Measurements from ENCODE around the gene AKR1C2.
"Not testable (repeated sequence)": the region's sequence is repeated elsewhere in the genome, so short reads cannot be mapped to it uniquely, and the experiment has no call there.

GRCh38 chr10:5011392-5011791, 7.7 kb upstream of the AKR1C2 start:
- not testable (repeated sequence) for TF ChIP-seq POLR2A (IDR thresholded peaks at IDR 0.05; ENCODE audit: low read length); GATA1 (IDR thresholded peaks at IDR 0.05; ENCODE audit: low read depth, low read length)

Measured in erythroblast (primary cell).